MCF 10A (cell line): ENCODE results near the gene RTBDN. TPM values are rescaled to one million over a fixed set of nuclear protein-coding genes. Genes with fewer than 3 reads are reported as not detected.
A peak's percentile ranks its signal among the peaks of the same experiment; 100 is the strongest.

Experiments
- BruUV-seq: library from RNA; stranded (reverse); fragments of 400-500 nt; replicated peaks from 2 replicates; lab custom pipeline; 2021; lab: Mats Ljungman, UMichigan
- CTCF ChIA-PET: fragments of 300-600 bp; sonication (Branson Sonifier 250); formaldehyde crosslinking; extraction: SDS; loops from one replicate; lab custom pipeline; 2021; ENCODE audit warnings: antibody characterized with exemption, inconsistent platforms; lab: Yijun Ruan, JAX
- POLR2A ChIA-PET: fragments of 300-600, 350-650 bp; sonication (Branson Sonifier 250); formaldehyde crosslinking; extraction: SDS; loops from one replicate; lab custom pipeline; 2020; ENCODE audit warnings: antibody characterized with exemption, inconsistent platforms; lab: Yijun Ruan, JAX
- DNase-seq: peaks from one replicate; pipeline ENCODE4 v3.0.0-alpha.2; 2018; ENCODE audit not compliant: unreplicated experiment
- H3K27ac Mint-ChIP-seq: one replicate; pipeline ENCODE4 v1.8.0; 2022; ENCODE audit warnings: mild to moderate bottlenecking, low read depth, mixed read lengths; ENCODE audit not compliant: unreplicated experiment
- H3K27me3 Mint-ChIP-seq: one replicate; pipeline ENCODE4 v1.8.0; 2022; ENCODE audit warnings: mixed read lengths; ENCODE audit not compliant: insufficient read depth, unreplicated experiment
- H3K36me3 Mint-ChIP-seq: one replicate; pipeline ENCODE4 v1.8.0; 2022; ENCODE audit warnings: mild to moderate bottlenecking, moderate library complexity, mixed read lengths; ENCODE audit not compliant: insufficient read depth, unreplicated experiment
- H3K4me1 Mint-ChIP-seq: one replicate; pipeline ENCODE4 v1.8.0; 2022; ENCODE audit warnings: mixed read lengths; ENCODE audit not compliant: insufficient read depth, unreplicated experiment
- H3K4me3 Mint-ChIP-seq: one replicate; pipeline ENCODE4 v1.8.0; 2022; ENCODE audit warnings: mild to moderate bottlenecking, moderate library complexity, mixed read lengths; ENCODE audit not compliant: unreplicated experiment
- H3K9me3 Mint-ChIP-seq: one replicate; pipeline ENCODE4 v1.8.0; 2022; ENCODE audit warnings: mixed read lengths; ENCODE audit not compliant: unreplicated experiment
- intact Hi-C: fragments of 100-400 bp; cut with micrococcal nuclease; formaldehyde crosslinking; loops from 2 replicates; pipeline ENCODE4 v1.14.1; 2022
- total RNA-seq: library from RNA; stranded (reverse); gene quantifications from 2 replicates; pipeline ENCODE4 v1.2.3, GENCODE V29; 2022
- TF ChIP-seq, protein P1 (sequence below): fragments of 200-600 bp; IDR thresholded peaks from one replicate; pipeline ENCODE4 v1.8.0; 2022; ENCODE audit warnings: antibody characterized with exemption, mild to moderate bottlenecking; ENCODE audit not compliant: unreplicated experiment

The RTBDN gene
- total RNA-seq, 1 experiment from 2014 or later = not detected

DNA sequence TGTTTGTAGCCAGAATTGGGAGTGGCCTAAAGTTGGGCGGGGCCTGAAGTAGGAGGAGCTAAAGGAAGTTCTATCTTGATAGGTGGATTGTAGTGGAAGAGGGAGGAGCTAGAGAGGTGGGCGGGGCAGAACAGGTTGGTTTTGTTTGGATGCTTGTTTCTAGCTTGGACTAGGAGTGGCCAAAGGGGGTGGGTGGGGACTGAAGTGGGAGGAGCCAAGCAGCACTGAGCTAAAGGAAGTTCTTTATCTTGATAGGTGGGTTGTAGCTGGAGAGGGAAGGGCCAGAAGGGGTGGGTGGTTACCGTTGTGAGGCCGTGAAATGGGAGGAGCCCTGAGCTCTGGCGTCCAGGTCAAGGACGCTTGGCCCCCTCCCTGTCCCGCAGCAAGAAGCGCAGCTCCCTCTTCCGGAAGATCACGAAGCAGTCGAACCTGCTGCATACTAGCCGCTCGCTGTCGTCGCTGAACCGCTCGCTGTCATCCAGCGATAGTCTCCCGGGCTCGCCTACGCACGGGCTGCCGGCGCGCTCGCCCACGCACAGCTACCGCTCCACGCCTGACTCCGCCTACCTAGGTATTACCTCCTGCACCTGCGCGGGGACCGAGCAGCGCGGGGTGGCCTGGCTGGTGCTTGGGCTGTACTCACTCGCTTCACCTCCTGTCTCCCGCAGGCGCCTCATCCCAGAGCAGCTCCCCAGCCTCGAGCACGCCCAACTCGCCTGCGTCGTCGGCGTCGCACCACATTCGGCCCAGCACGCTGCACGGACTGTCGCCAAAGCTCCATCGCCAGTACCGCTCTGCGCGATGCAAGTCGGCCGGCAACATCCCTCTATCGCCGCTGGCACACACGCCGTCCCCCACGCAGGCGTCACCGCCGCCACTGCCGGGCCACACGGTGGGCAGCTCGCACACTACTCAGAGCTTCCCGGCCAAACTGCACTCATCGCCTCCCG is 38.8 kb upstream of the RTBDN start:
- H3K4me1 Mint-ChIP-seq = no peaks in the 10 kb centered on the region
- H3K36me3 Mint-ChIP-seq = peaks cover 19% of the 10 kb centered on the region
- H3K27me3 Mint-ChIP-seq = no peaks in the 10 kb centered on the region
- H3K9me3 Mint-ChIP-seq = peaks cover 9% of the 10 kb centered on the region
- TF ChIP-seq, protein P1, sequence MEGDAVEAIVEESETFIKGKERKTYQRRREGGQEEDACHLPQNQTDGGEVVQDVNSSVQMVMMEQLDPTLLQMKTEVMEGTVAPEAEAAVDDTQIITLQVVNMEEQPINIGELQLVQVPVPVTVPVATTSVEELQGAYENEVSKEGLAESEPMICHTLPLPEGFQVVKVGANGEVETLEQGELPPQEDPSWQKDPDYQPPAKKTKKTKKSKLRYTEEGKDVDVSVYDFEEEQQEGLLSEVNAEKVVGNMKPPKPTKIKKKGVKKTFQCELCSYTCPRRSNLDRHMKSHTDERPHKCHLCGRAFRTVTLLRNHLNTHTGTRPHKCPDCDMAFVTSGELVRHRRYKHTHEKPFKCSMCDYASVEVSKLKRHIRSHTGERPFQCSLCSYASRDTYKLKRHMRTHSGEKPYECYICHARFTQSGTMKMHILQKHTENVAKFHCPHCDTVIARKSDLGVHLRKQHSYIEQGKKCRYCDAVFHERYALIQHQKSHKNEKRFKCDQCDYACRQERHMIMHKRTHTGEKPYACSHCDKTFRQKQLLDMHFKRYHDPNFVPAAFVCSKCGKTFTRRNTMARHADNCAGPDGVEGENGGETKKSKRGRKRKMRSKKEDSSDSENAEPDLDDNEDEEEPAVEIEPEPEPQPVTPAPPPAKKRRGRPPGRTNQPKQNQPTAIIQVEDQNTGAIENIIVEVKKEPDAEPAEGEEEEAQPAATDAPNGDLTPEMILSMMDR = no peak
- H3K27ac Mint-ChIP-seq = no peak overlapping the region
- peak; percentile 23 for DNase-seq
- intact Hi-C loops = no loop called here
- POLR2A ChIA-PET = interaction anchor here (0.6 to 1.2 kb wide), 2 partner anchors 8 to 210 kb away, joined by 4 read pairs; partner anchors contain the start of gene DNASE2
- no TSS peak for BruUV-seq
- no peak overlapping the region for H3K4me3 Mint-ChIP-seq
- CTCF ChIA-PET = interaction anchor here (0.7 to 1.3 kb wide), 3 partner anchors 11 to 113 kb away, joined by 3 to 5 read pairs (median 4); no protein-coding TSS in a partner anchor

GRCh38 chr19:12872255-12872654 is 37.9 kb upstream of the RTBDN start:
- intact Hi-C loops = no loop called here
- POLR2A ChIA-PET = no interaction called here
- no peaks in the 10 kb centered on the region for H3K4me1 Mint-ChIP-seq
- H3K9me3 Mint-ChIP-seq = peaks cover 9% of the 10 kb centered on the region
- H3K36me3 Mint-ChIP-seq = peaks cover 10% of the 10 kb centered on the region
- no peaks in the 10 kb centered on the region for H3K27me3 Mint-ChIP-seq
- TF ChIP-seq, protein P1 = no peak
- DNase-seq = no peak
- H3K27ac Mint-ChIP-seq = no peak overlapping the region
- BruUV-seq = no TSS peak
- CTCF ChIA-PET = interaction anchor here (0.6 to 1.3 kb wide), 2 partner anchors 24 to 179 kb away, joined by 3 to 6 read pairs; no protein-coding TSS in a partner anchor
- no peak overlapping the region for H3K4me3 Mint-ChIP-seq

GRCh38 chr19:12871681-12872080 is 37.3 kb upstream of the RTBDN start:
- TF ChIP-seq, protein P1 = no peak

GRCh38 chr19:12868540-12869112 is 34.2 kb upstream of the RTBDN start:
- Mint-ChIP-seq H3K4me3 (no peak overlapping the region), H3K4me1 (no peaks in the 10 kb centered on the region), H3K9me3 (peaks cover 9% of the 10 kb centered on the region), H3K36me3 (no peaks in the 10 kb centered on the region), H3K27me3 (no peaks in the 10 kb centered on the region), H3K27ac (no peak overlapping the region)
- TF ChIP-seq, protein P1 = no peak
- POLR2A ChIA-PET = no interaction called here
- peak; percentile 36 for DNase-seq
- CTCF ChIA-PET = interaction anchor here (0.6 to 0.7 kb wide), 2 partner anchors 68 to 579 kb away, joined by 3 read pairs; no protein-coding TSS in a partner anchor
- no TSS peak for BruUV-seq
- intact Hi-C loops = no loop called here

More at GRCh38 chr19:12871681-12872080, 37.3 kb upstream of the RTBDN start:
- H3K4me1 Mint-ChIP-seq = no peaks in the 10 kb centered on the region
- H3K27ac Mint-ChIP-seq = no peak overlapping the region
- no peak overlapping the region for H3K4me3 Mint-ChIP-seq
- no peak for DNase-seq
- no peaks in the 10 kb centered on the region for H3K27me3 Mint-ChIP-seq
- no TSS peak for BruUV-seq
- peaks cover 9% of the 10 kb centered on the region for H3K9me3 Mint-ChIP-seq
- POLR2A ChIA-PET = no interaction called here
- intact Hi-C loops = no loop called here
- CTCF ChIA-PET = interaction anchor here (0.6 to 1.3 kb wide), 3 partner anchors 24 to 178 kb away, joined by 3 to 6 read pairs (median 3); no protein-coding TSS in a partner anchor
- peaks cover 6% of the 10 kb centered on the region for H3K36me3 Mint-ChIP-seq
